GM18505 (cell line): ENCODE data around the gene MTURN.

Experiments used
- ATAC-seq: cut with Tn5 transposase; IDR thresholded peaks from one replicate; pipeline ENCODE4 v1.9.1; 2021; ENCODE audit not compliant: unreplicated experiment
- POLR2A ChIP-seq: IDR thresholded peaks from 4 replicates; pipeline ENCODE4 v1.6.1; 2011; ENCODE audit warnings: borderline replicate concordance; ENCODE audit not compliant: insufficient read depth, insufficient read length; ENCODE audit errors: extremely low read depth

Gene MTURN

DNA sequence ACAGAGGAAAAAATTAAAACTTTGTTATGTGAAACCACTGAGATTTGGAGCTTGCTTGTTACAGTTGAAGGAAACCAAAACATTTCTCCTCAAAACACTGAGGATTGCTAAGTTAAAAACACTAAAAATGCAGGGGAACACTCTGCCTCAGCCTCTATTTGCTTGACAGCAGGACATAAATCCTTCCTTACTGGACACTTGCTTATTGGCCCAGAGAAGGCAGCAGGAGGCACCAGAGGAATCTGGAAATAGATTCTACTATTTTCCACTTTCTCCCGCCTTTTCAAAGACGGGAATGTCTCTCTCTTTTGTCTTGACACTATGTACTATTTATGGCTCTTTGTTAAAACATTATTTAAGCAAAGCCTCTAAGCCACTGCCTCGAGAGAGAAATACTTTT, 67.9 kb downstream of the MTURN start:
- no peak for TF ChIP-seq POLR2A
- no peak for ATAC-seq

- no peak for TF ChIP-seq POLR2A
Observed at GRCh38 chr7:30206491-30206890, 71.7 kb downstream of the MTURN start.

GRCh38 chr7:30206942-30207341, 72.2 kb downstream of the MTURN start:
- ATAC-seq, result no peak
- no peak for TF ChIP-seq POLR2A

More at GRCh38 chr7:30206491-30206890, 71.7 kb downstream of the MTURN start:
- ATAC-seq, result no peak

- no peak for ATAC-seq
Observed at GRCh38 chr7:30207376-30207775, 72.6 kb downstream of the MTURN start.

GRCh38 chr7:30209951-30210350, 75.2 kb downstream of the MTURN start:
- no peak for ATAC-seq
- no peak for TF ChIP-seq POLR2A

More at GRCh38 chr7:30207376-30207775, 72.6 kb downstream of the MTURN start:
- TF ChIP-seq POLR2A, result no peak
